ENCODE results near the gene BRF1.
"Not testable (repeated sequence)": the region's sequence is repeated elsewhere in the genome, so short reads cannot be mapped to it uniquely, and the experiment has no call there.

BRF1 gene

DNA sequence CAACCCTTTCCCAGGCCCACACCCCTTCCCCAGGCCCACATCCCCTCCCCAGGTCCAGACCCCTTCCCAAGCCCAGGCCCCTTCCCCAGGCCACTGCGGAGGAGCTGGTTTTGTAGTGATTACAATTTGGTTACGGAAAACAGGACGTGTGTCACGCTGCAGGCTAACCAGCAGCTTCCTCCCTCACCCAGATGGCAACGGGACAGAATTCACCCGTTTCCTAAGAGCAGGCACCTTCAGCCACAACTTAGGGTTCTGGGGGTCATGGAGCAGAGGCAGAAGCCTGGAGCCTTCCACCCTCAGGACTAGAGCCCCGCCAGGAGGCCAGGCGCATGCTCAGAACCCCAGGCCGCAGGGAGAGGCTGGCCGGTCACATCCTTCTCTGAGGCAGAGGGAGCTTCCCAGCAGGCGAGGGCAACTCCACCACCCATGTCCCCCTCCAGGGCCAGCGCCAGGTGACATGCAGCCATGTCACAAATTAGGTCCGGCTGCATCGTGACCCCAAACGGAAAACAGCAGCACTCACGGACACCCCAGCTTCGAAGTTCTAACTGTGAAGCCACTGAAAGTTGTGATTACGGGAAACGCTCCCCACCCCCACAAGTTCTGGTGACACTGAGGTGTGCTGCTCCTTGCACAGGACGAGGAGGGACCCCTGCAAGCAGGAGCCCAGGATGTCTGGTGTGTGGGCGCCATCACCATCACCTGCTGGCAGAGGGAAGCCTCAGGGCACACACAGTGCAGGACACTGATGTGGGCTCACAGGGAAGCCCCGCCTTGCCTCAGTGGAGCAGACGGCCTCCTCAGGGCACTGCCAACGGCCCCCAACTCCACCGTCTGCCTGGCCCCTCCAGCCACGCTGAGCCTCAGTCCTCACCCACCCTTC, 7.7 kb downstream of the BRF1 start:
- no peak overlapping the region for H3K27ac ChIP-seq
- H3K4me3 ChIP-seq = no peak overlapping the region
- no peak for DNase-seq (ENCODE audit: low read depth, low spot score)
- H3K36me3 ChIP-seq (ENCODE audit: insufficient read depth, low read length) = no peaks in the 10 kb centered on the region
- no peak overlapping the region for H3K9ac ChIP-seq (ENCODE audit: insufficient read length)
- TF ChIP-seq EZH2 (IDR thresholded peaks at IDR 0.05) (no peak), FOXP2 (optimal IDR thresholded peaks at IDR 0.05; ENCODE audit: control extremely low read depth, extremely low read length, insufficient read depth) (no peak), POLR2AphosphoS5 (IDR thresholded peaks at IDR 0.05; ENCODE audit: borderline replicate concordance, low read depth, low read length) (no peak)
- no peaks in the 10 kb centered on the region for H3K9me3 ChIP-seq (ENCODE audit: low read depth, low read length)

DNA sequence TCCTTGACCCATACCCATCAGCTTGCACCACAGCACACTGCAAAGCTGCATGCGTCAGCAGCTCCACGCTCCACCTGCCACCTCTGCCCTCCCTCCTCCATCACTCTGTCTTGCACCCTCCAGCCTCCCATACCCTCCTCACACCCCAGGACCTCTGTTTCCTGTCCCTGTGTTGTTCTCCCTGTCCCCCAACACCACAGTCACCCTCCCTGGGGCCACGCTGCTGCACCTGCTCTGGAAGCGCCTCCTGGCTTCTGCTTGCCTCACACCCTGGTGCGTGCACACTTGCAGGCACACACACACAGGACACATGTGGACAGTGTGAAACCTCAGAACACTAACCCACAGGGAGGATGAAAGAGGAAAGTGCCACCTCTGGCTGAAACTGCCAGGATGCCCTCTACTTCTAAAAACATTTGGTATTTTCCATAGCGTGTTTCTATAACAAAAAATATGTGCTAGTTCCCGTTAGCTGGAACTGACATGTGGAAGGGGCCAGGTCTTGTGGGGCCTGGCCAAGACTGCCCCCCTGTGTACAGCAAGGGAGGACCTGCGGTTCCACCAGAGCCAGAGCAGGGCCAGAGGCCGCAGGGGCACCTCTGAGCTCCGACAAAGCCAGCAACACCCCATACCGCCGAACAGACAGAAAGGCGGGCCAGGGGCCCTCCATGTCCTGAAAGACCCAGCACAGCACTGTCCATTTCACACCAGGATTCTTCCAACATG, 10.0 kb downstream of the BRF1 start:
- no peak for DNase-seq (ENCODE audit: low read depth, low spot score)
- no peak overlapping the region for H3K4me3 ChIP-seq
- H3K9me3 ChIP-seq (ENCODE audit: low read depth, low read length) = no peaks in the 10 kb centered on the region
- no peak overlapping the region for H3K9ac ChIP-seq (ENCODE audit: insufficient read length)
- no peak overlapping the region for H3K27ac ChIP-seq
- no peaks in the 10 kb centered on the region for H3K36me3 ChIP-seq (ENCODE audit: insufficient read depth, low read length)
- TF ChIP-seq POLR2AphosphoS5 (IDR thresholded peaks at IDR 0.05; ENCODE audit: borderline replicate concordance, low read depth, low read length) (no peak), FOXP2 (optimal IDR thresholded peaks at IDR 0.05; ENCODE audit: control extremely low read depth, extremely low read length, insufficient read depth) (no peak), EZH2 (IDR thresholded peaks at IDR 0.05) (no peak)

- H3K27ac ChIP-seq; H3K9ac ChIP-seq (ENCODE audit: insufficient read length); H3K36me3 ChIP-seq (ENCODE audit: insufficient read depth, low read length); DNase-seq (ENCODE audit: low read depth, low spot score); H3K4me3 ChIP-seq; H3K9me3 ChIP-seq (ENCODE audit: low read depth, low read length): not testable (repeated sequence)
These were observed 11.9 kb downstream of the BRF1 start for GRCh38 chr14:105288936-105289335.

- no peaks in the 10 kb centered on the region for H3K36me3 ChIP-seq (ENCODE audit: insufficient read depth, low read length)
- no peak overlapping the region for H3K9ac ChIP-seq (ENCODE audit: insufficient read length)
- H3K4me3 ChIP-seq = no peak overlapping the region
- DNase-seq (ENCODE audit: low read depth, low spot score) = no peak
- H3K9me3 ChIP-seq (ENCODE audit: low read depth, low read length) = no peaks in the 10 kb centered on the region
- TF ChIP-seq EZH2 (IDR thresholded peaks at IDR 0.05) (no peak), POLR2AphosphoS5 (IDR thresholded peaks at IDR 0.05; ENCODE audit: borderline replicate concordance, low read depth, low read length) (no peak), FOXP2 (optimal IDR thresholded peaks at IDR 0.05; ENCODE audit: control extremely low read depth, extremely low read length, insufficient read depth) (no peak)
- no peak overlapping the region for H3K27ac ChIP-seq
These were observed 13.3 kb downstream of the BRF1 start for GRCh38 chr14:105287249-105288102.

DNA sequence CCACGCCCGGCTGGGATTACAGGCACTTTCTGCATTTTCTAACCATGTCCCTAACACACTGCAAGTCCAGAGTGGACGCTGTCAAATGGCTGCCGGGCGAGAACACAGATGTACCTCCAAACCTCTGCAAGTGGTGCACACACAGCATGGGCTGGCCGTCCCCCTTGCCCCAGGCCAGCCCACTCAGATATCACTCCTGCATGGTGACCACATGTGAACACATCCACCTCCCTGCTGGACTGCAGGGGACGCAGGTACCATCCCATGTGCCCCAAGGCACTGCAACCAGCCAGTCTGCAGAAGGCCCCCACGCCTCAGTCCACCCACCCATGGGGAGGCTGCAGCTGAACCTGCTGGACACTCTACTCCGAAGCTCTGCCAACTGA, 14.0 kb downstream of the BRF1 start:
- Histone ChIP-seq H3K9me3 (ENCODE audit: low read depth, low read length) (no peaks in the 10 kb centered on the region), H3K27ac (no peak overlapping the region), H3K9ac (ENCODE audit: insufficient read length) (no peak overlapping the region), H3K4me3 (no peak overlapping the region), H3K36me3 (ENCODE audit: insufficient read depth, low read length) (no peaks in the 10 kb centered on the region)
- TF ChIP-seq EZH2 (IDR thresholded peaks at IDR 0.05) (no peak), POLR2AphosphoS5 (IDR thresholded peaks at IDR 0.05; ENCODE audit: borderline replicate concordance, low read depth, low read length) (no peak), FOXP2 (optimal IDR thresholded peaks at IDR 0.05; ENCODE audit: control extremely low read depth, extremely low read length, insufficient read depth) (no peak)
- no peak for DNase-seq (ENCODE audit: low read depth, low spot score)

- Histone ChIP-seq H3K36me3 (ENCODE audit: insufficient read depth, low read length) (no peaks in the 10 kb centered on the region), H3K9me3 (ENCODE audit: low read depth, low read length) (no peaks in the 10 kb centered on the region), H3K4me3 (no peak overlapping the region), H3K9ac (ENCODE audit: insufficient read length) (no peak overlapping the region), H3K27ac (no peak overlapping the region)
- no peak for DNase-seq (ENCODE audit: low read depth, low spot score)
- no peak for TF ChIP-seq FOXP2 (optimal IDR thresholded peaks at IDR 0.05; ENCODE audit: control extremely low read depth, extremely low read length, insufficient read depth)
- TF ChIP-seq POLR2AphosphoS5 (IDR thresholded peaks at IDR 0.05; ENCODE audit: borderline replicate concordance, low read depth, low read length) = no peak
- no peak for TF ChIP-seq EZH2 (IDR thresholded peaks at IDR 0.05)
These were observed 15.6 kb downstream of the BRF1 start for GRCh38 chr14:105285174-105285573.

DNA sequence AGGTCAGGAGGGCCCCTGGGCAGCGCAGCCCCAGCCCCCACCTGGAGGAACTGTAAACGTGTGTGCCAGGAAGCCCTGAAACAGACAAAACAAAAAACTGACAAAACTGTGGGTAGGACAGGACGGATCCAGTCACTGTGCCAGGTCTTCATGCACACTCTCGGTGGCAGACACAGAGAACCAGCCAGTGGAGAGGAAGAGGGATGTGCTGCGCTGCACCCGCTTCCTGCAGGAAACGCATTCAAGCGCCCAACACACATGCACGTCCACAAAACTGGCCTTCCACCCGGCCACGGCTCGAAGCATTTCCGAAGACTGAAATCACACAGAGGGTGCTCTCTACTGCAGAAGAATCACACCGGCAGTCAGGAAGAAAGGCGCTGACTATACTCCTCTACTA, 16.9 kb downstream of the BRF1 start:
- Histone ChIP-seq H3K27ac (no peak overlapping the region), H3K9me3 (ENCODE audit: low read depth, low read length) (no peaks in the 10 kb centered on the region), H3K9ac (ENCODE audit: insufficient read length) (no peak overlapping the region), H3K4me3 (no peak overlapping the region), H3K36me3 (ENCODE audit: insufficient read depth, low read length) (no peaks in the 10 kb centered on the region)
- no peak for DNase-seq (ENCODE audit: low read depth, low spot score)
- TF ChIP-seq EZH2 (IDR thresholded peaks at IDR 0.05) (no peak), FOXP2 (optimal IDR thresholded peaks at IDR 0.05; ENCODE audit: control extremely low read depth, extremely low read length, insufficient read depth) (no peak), POLR2AphosphoS5 (IDR thresholded peaks at IDR 0.05; ENCODE audit: borderline replicate concordance, low read depth, low read length) (no peak)

GRCh38 chr14:105283028-105283427, 17.8 kb downstream of the BRF1 start:
- no peak overlapping the region for H3K9ac ChIP-seq (ENCODE audit: insufficient read length)
- no peaks in the 10 kb centered on the region for H3K36me3 ChIP-seq (ENCODE audit: insufficient read depth, low read length)
- no peaks in the 10 kb centered on the region for H3K9me3 ChIP-seq (ENCODE audit: low read depth, low read length)
- DNase-seq (ENCODE audit: low read depth, low spot score) = no peak
- TF ChIP-seq POLR2AphosphoS5 (IDR thresholded peaks at IDR 0.05; ENCODE audit: borderline replicate concordance, low read depth, low read length) = no peak
- no peak for TF ChIP-seq EZH2 (IDR thresholded peaks at IDR 0.05)
- no peak for TF ChIP-seq FOXP2 (optimal IDR thresholded peaks at IDR 0.05; ENCODE audit: control extremely low read depth, extremely low read length, insufficient read depth)
- no peak overlapping the region for H3K27ac ChIP-seq
- no peak overlapping the region for H3K4me3 ChIP-seq

Data from SK-N-MC (cell line).